ENCODE data around the gene UBASH3B.

UBASH3B gene

DNA sequence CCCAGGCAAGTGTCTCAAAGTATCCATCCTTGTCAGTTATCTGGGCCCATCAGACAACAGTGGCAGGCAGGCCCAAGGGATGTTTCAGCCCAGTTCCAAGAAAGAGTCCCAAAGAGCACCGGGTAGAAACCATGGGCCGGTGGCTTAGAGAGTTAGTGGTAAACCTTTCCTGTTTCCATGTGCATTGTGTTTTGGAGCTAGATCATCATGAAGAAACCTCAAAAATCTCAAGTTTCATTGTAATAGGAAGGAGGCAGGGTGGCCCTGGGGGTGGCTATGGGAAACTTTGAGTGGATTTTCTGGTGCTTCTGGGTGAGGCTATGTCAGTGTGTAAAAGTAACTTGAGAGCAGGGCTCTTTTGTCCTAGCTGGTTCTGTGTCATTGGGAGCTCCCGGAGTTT is 68.1 kb downstream of the UBASH3B start:
- peaks cover 21% of the 10 kb centered on the region for H3F3A ChIP-seq (ENCODE audit: low read depth)
- H2AFZ ChIP-seq (ENCODE audit: low read length) = no peak overlapping the region
- H3K4me2 ChIP-seq (ENCODE audit: low read depth, low read length, poor library complexity, severe bottlenecking) = peak overlapping the region; percentile 49
- H3K79me2 ChIP-seq (ENCODE audit: insufficient read depth, low read length) = peaks cover 92% of the 10 kb centered on the region
- no peaks in the 10 kb centered on the region for H3K9me3 ChIP-seq (ENCODE audit: insufficient read depth, low read depth, low read length)
- H3K36me3 ChIP-seq (ENCODE audit: insufficient read depth, low read length) = no peaks in the 10 kb centered on the region
- H3K27me3 ChIP-seq (ENCODE audit: insufficient read depth, low read length, poor library complexity, severe bottlenecking) = no peaks in the 10 kb centered on the region
- H3K4me1 ChIP-seq (ENCODE audit: insufficient read depth, low read length, poor library complexity, severe bottlenecking) = peaks cover 93% of the 10 kb centered on the region
- TF ChIP-seq, protein P1, sequence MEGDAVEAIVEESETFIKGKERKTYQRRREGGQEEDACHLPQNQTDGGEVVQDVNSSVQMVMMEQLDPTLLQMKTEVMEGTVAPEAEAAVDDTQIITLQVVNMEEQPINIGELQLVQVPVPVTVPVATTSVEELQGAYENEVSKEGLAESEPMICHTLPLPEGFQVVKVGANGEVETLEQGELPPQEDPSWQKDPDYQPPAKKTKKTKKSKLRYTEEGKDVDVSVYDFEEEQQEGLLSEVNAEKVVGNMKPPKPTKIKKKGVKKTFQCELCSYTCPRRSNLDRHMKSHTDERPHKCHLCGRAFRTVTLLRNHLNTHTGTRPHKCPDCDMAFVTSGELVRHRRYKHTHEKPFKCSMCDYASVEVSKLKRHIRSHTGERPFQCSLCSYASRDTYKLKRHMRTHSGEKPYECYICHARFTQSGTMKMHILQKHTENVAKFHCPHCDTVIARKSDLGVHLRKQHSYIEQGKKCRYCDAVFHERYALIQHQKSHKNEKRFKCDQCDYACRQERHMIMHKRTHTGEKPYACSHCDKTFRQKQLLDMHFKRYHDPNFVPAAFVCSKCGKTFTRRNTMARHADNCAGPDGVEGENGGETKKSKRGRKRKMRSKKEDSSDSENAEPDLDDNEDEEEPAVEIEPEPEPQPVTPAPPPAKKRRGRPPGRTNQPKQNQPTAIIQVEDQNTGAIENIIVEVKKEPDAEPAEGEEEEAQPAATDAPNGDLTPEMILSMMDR (conservative IDR thresholded peaks at IDR 0.05; ENCODE audit: low read length) = no peak
- no peak for TF ChIP-seq EZH2phosphoT487 (IDR thresholded peaks at IDR 0.05; ENCODE audit: borderline replicate concordance)
- peak overlapping the region; percentile 54 for H3K9ac ChIP-seq (ENCODE audit: low read depth, low read length, poor library complexity, severe bottlenecking)
- no peaks in the 10 kb centered on the region for H3K9me2 ChIP-seq (replicated peaks; ENCODE audit: low read depth, low read length)
- H4K20me1 ChIP-seq (ENCODE audit: insufficient read depth, low read length, poor library complexity, severe bottlenecking) = no peaks in the 10 kb centered on the region
- H3K4me3 ChIP-seq (ENCODE audit: low read length, poor library complexity, severe bottlenecking) = peak overlapping the region; percentile 30

DNA sequence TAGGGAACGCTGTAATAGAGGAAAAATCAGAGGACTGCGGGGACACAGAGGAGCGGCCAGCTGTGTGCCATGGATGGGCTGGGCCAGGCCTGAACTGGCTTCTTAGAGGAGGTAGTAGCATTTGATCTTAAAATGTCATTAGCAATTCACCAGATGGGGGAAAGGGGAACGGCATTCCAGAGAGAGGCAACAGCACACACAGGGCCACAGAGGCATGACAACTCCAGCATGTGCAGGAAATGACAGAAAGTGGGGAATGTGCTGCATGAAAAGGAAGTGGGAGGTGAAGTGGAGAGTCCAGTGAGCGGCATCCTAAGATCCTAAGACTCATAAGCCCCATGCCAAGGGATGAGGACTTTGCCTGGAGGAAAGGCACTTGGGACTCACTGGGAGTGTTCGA is 69.0 kb downstream of the UBASH3B start:
- Histone ChIP-seq H3K27me3 (ENCODE audit: insufficient read depth, low read length, poor library complexity, severe bottlenecking) (no peaks in the 10 kb centered on the region), H4K20me1 (ENCODE audit: insufficient read depth, low read length, poor library complexity, severe bottlenecking) (no peaks in the 10 kb centered on the region), H3K9me3 (ENCODE audit: insufficient read depth, low read depth, low read length) (no peaks in the 10 kb centered on the region), H3K36me3 (ENCODE audit: insufficient read depth, low read length) (no peaks in the 10 kb centered on the region), H3K9ac (ENCODE audit: low read depth, low read length, poor library complexity, severe bottlenecking) (peak overlapping the region; percentile 54), H3K4me3 (ENCODE audit: low read length, poor library complexity, severe bottlenecking) (no peak overlapping the region), H3F3A (ENCODE audit: low read depth) (peaks cover 21% of the 10 kb centered on the region), H3K4me1 (ENCODE audit: insufficient read depth, low read length, poor library complexity, severe bottlenecking) (peaks cover 92% of the 10 kb centered on the region), H3K9me2 (replicated peaks; ENCODE audit: low read depth, low read length) (no peaks in the 10 kb centered on the region), H3K4me2 (ENCODE audit: low read depth, low read length, poor library complexity, severe bottlenecking) (peak overlapping the region; percentile 49), H3K79me2 (ENCODE audit: insufficient read depth, low read length) (peaks cover 92% of the 10 kb centered on the region), H2AFZ (ENCODE audit: low read length) (no peak overlapping the region)
- TF ChIP-seq, protein P1 (conservative IDR thresholded peaks at IDR 0.05; ENCODE audit: low read length) = no peak
- no peak for TF ChIP-seq EZH2phosphoT487 (IDR thresholded peaks at IDR 0.05; ENCODE audit: borderline replicate concordance)

DNA sequence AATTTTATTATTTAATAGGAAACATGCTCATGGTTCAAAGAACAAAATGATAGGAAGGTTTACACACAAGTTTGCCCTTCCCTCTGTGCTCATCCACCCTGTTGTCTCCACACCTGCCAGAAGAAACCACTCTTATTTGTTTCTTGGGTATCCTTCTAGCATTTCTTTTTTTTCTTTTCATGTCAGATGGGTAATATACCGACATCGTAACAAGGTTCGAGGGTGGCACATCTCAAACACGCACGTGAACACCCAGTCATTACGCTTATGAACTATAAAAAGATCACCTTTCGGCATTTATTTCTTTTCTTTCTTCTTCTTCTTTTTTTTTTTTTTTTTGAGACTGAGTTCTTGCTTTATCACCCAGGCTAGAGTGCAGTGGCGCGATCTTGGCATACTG is 70.5 kb downstream of the UBASH3B start:
- Histone ChIP-seq H3K9me2 (replicated peaks; ENCODE audit: low read depth, low read length) (no peaks in the 10 kb centered on the region), H3K9me3 (ENCODE audit: insufficient read depth, low read depth, low read length) (no peaks in the 10 kb centered on the region), H4K20me1 (ENCODE audit: insufficient read depth, low read length, poor library complexity, severe bottlenecking) (no peaks in the 10 kb centered on the region), H3K4me3 (ENCODE audit: low read length, poor library complexity, severe bottlenecking) (peak overlapping the region; percentile 64), H2AFZ (ENCODE audit: low read length) (no peak overlapping the region), H3K36me3 (ENCODE audit: insufficient read depth, low read length) (peaks cover 2% of the 10 kb centered on the region; the same call in 1 of the 2 replicates), H3K79me2 (ENCODE audit: insufficient read depth, low read length) (peaks cover 91% of the 10 kb centered on the region), H3K4me2 (ENCODE audit: low read depth, low read length, poor library complexity, severe bottlenecking) (peak overlapping the region; percentile 79), H3K4me1 (ENCODE audit: insufficient read depth, low read length, poor library complexity, severe bottlenecking) (peaks cover 82% of the 10 kb centered on the region), H3K9ac (ENCODE audit: low read depth, low read length, poor library complexity, severe bottlenecking) (peak overlapping the region; percentile 73), H3K27me3 (ENCODE audit: insufficient read depth, low read length, poor library complexity, severe bottlenecking) (no peaks in the 10 kb centered on the region), H3F3A (ENCODE audit: low read depth) (peaks cover 21% of the 10 kb centered on the region)
- no peak for TF ChIP-seq EZH2phosphoT487 (IDR thresholded peaks at IDR 0.05; ENCODE audit: borderline replicate concordance)
- TF ChIP-seq, protein P1 (conservative IDR thresholded peaks at IDR 0.05; ENCODE audit: low read length) = no peak
